Measurements from ENCODE around the gene ZNF672.
"Not testable (repeated sequence)": the region's sequence is repeated elsewhere in the genome, so short reads cannot be mapped to it uniquely, and the experiment has no call there.

The ZNF672 gene

GRCh38 chr1:248882427-248882826, 44.4 kb downstream of the ZNF672 start:
- H3K4me1 ChIP-seq (ENCODE audit: control insufficient read depth, insufficient read depth, low read depth, low read length); H2AFZ ChIP-seq (ENCODE audit: low read depth, low read length); H3K27me3 ChIP-seq (ENCODE audit: control insufficient read depth in 1 of 2, insufficient read depth in 1 of 2, low read length in 2 of 2); H4K8ac ChIP-seq (ENCODE audit: low read length); H3K14ac ChIP-seq (ENCODE audit: low read length in 2 of 2); H2BK12ac ChIP-seq (ENCODE audit: low read length in 2 of 2); H3K36me3 ChIP-seq (ENCODE audit: control insufficient read depth in 1 of 2, insufficient read depth in 2 of 2, low read depth in 1 of 2, low read length in 2 of 2); H2BK15ac ChIP-seq (ENCODE audit: low read depth, poor library complexity, severe bottlenecking); H4K91ac ChIP-seq (ENCODE audit: low read length); H2AK5ac ChIP-seq (ENCODE audit: low read length, severe bottlenecking); DNase-seq; H3K79me1 ChIP-seq (replicated peaks; ENCODE audit: low read length, poor library complexity, severe bottlenecking); H3K18ac ChIP-seq (ENCODE audit: low read depth in 1 of 2, low read length in 2 of 2); H3K4me3 ChIP-seq (ENCODE audit: insufficient read depth in 1 of 2, low read depth in 1 of 2, low read length in 2 of 2); H3K4me2 ChIP-seq (ENCODE audit: low read length, poor library complexity, severe bottlenecking); H2BK120ac ChIP-seq (ENCODE audit: low read depth, low read length); H3K9me3 ChIP-seq (ENCODE audit: control insufficient read depth, low read length); H3K23ac ChIP-seq (ENCODE audit: low read length in 2 of 2); H3K4ac ChIP-seq (ENCODE audit: low read depth in 1 of 2, low read length in 2 of 2); H3K9ac ChIP-seq (ENCODE audit: low read length); H2BK5ac ChIP-seq (ENCODE audit: low read depth, low read length, poor library complexity, severe bottlenecking); H3K27ac ChIP-seq (ENCODE audit: low read length, poor library complexity, severe bottlenecking): not testable (repeated sequence)
- WGBS, result 97% methylated on average over 3 of the region's 7 CpGs

- Histone ChIP-seq H3K4me2 (ENCODE audit: low read length, poor library complexity, severe bottlenecking) (no peak overlapping the region), H3K4me1 (ENCODE audit: control insufficient read depth, insufficient read depth, low read depth, low read length) (no peaks in the 10 kb centered on the region), H2BK120ac (ENCODE audit: low read depth, low read length) (no peak overlapping the region), H3K4ac (ENCODE audit: low read depth in 1 of 2, low read length in 2 of 2) (no peak overlapping the region), H4K91ac (ENCODE audit: low read length) (no peak overlapping the region), H3K27me3 (ENCODE audit: control insufficient read depth in 1 of 2, insufficient read depth in 1 of 2, low read length in 2 of 2) (peaks cover 2 to 4% of the 10 kb centered on the region in 2 experiments), H3K36me3 (ENCODE audit: control insufficient read depth in 1 of 2, insufficient read depth in 2 of 2, low read depth in 1 of 2, low read length in 2 of 2) (no peaks in the 10 kb centered on the region), H3K18ac (ENCODE audit: low read depth in 1 of 2, low read length in 2 of 2) (no peak overlapping the region), H2AK5ac (ENCODE audit: low read length, severe bottlenecking) (no peak overlapping the region), H4K8ac (ENCODE audit: low read length) (no peak overlapping the region), H3K14ac (ENCODE audit: low read length in 2 of 2) (no peak overlapping the region), H3K9me3 (ENCODE audit: control insufficient read depth, low read length) (no peaks in the 10 kb centered on the region), H2BK5ac (ENCODE audit: low read depth, low read length, poor library complexity, severe bottlenecking) (no peak overlapping the region), H3K4me3 (ENCODE audit: insufficient read depth in 1 of 2, low read depth in 1 of 2, low read length in 2 of 2) (no peak overlapping the region), H2BK15ac (ENCODE audit: low read depth, poor library complexity, severe bottlenecking) (no peak overlapping the region), H3K9ac (ENCODE audit: low read length) (no peak overlapping the region), H3K27ac (ENCODE audit: low read length, poor library complexity, severe bottlenecking) (no peak overlapping the region), H2BK12ac (ENCODE audit: low read length in 2 of 2) (no peak overlapping the region), H3K79me1 (replicated peaks; ENCODE audit: low read length, poor library complexity, severe bottlenecking) (no peaks in the 10 kb centered on the region), H3K23ac (ENCODE audit: low read length in 2 of 2) (no peak overlapping the region), H2AFZ (ENCODE audit: low read depth, low read length) (no peak overlapping the region)
- DNase-seq, result no peak
- no CpG with 5 or more reads among the region's 1 CpG for WGBS
Measured at GRCh38 chr1:248884632-248885295, 46.7 kb downstream of the ZNF672 start.

- H3K18ac ChIP-seq (ENCODE audit: low read depth in 1 of 2, low read length in 2 of 2), result no peak overlapping the region
- H2AK5ac ChIP-seq (ENCODE audit: low read length, severe bottlenecking), result no peak overlapping the region
- H4K8ac ChIP-seq (ENCODE audit: low read length), result no peak overlapping the region
- H2BK15ac ChIP-seq (ENCODE audit: low read depth, poor library complexity, severe bottlenecking), result no peak overlapping the region
- H3K4me3 ChIP-seq (ENCODE audit: insufficient read depth in 1 of 2, low read depth in 1 of 2, low read length in 2 of 2), result no peak overlapping the region
- no peaks in the 10 kb centered on the region for H3K9me3 ChIP-seq (ENCODE audit: control insufficient read depth, low read length)
- H3K4me2 ChIP-seq (ENCODE audit: low read length, poor library complexity, severe bottlenecking), result no peak overlapping the region
- H3K9ac ChIP-seq (ENCODE audit: low read length), result no peak overlapping the region
- H3K14ac ChIP-seq (ENCODE audit: low read length in 2 of 2), result no peak overlapping the region
- DNase-seq, result no peak
- H2BK12ac ChIP-seq (ENCODE audit: low read length in 2 of 2), result no peak overlapping the region
- H3K23ac ChIP-seq (ENCODE audit: low read length in 2 of 2), result no peak overlapping the region
- H3K36me3 ChIP-seq (ENCODE audit: control insufficient read depth in 1 of 2, insufficient read depth in 2 of 2, low read depth in 1 of 2, low read length in 2 of 2), result no peaks in the 10 kb centered on the region
- no peak overlapping the region for H3K4ac ChIP-seq (ENCODE audit: low read depth in 1 of 2, low read length in 2 of 2)
- H3K27ac ChIP-seq (ENCODE audit: low read length, poor library complexity, severe bottlenecking), result no peak overlapping the region
- no peak overlapping the region for H2BK120ac ChIP-seq (ENCODE audit: low read depth, low read length)
- no peak overlapping the region for H2BK5ac ChIP-seq (ENCODE audit: low read depth, low read length, poor library complexity, severe bottlenecking)
- no peak overlapping the region for H2AFZ ChIP-seq (ENCODE audit: low read depth, low read length)
- H3K4me1 ChIP-seq (ENCODE audit: control insufficient read depth, insufficient read depth, low read depth, low read length), result peaks cover 2% of the 10 kb centered on the region
- H3K27me3 ChIP-seq (ENCODE audit: control insufficient read depth in 1 of 2, insufficient read depth in 1 of 2, low read length in 2 of 2), result no peaks in the 10 kb centered on the region
- WGBS, result no CpG with 5 or more reads among the region's 1 CpG
- no peak overlapping the region for H4K91ac ChIP-seq (ENCODE audit: low read length)
- H3K79me1 ChIP-seq (replicated peaks; ENCODE audit: low read length, poor library complexity, severe bottlenecking), result no peaks in the 10 kb centered on the region
Measured at GRCh38 chr1:248885646-248886045, 47.6 kb downstream of the ZNF672 start.

GRCh38 chr1:248886237-248886895, 48.3 kb downstream of the ZNF672 start:
- H3K36me3 ChIP-seq (ENCODE audit: control insufficient read depth in 1 of 2, insufficient read depth in 2 of 2, low read depth in 1 of 2, low read length in 2 of 2), result no peaks in the 10 kb centered on the region
- no peak overlapping the region for H3K9ac ChIP-seq (ENCODE audit: low read length)
- no peaks in the 10 kb centered on the region for H3K9me3 ChIP-seq (ENCODE audit: control insufficient read depth, low read length)
- no peak overlapping the region for H2BK120ac ChIP-seq (ENCODE audit: low read depth, low read length)
- no peak overlapping the region for H2AFZ ChIP-seq (ENCODE audit: low read depth, low read length)
- peaks cover 3% of the 10 kb centered on the region for H3K4me1 ChIP-seq (ENCODE audit: control insufficient read depth, insufficient read depth, low read depth, low read length)
- H2BK15ac ChIP-seq (ENCODE audit: low read depth, poor library complexity, severe bottlenecking), result no peak overlapping the region
- no peak overlapping the region for H3K4ac ChIP-seq (ENCODE audit: low read depth in 1 of 2, low read length in 2 of 2)
- no peak overlapping the region for H3K18ac ChIP-seq (ENCODE audit: low read depth in 1 of 2, low read length in 2 of 2)
- H3K79me1 ChIP-seq (replicated peaks; ENCODE audit: low read length, poor library complexity, severe bottlenecking), result no peaks in the 10 kb centered on the region
- WGBS, result 0% methylated on average over 1 of the region's 1 CpG
- no peak overlapping the region for H2AK5ac ChIP-seq (ENCODE audit: low read length, severe bottlenecking)
- no peak overlapping the region for H3K4me3 ChIP-seq (ENCODE audit: insufficient read depth in 1 of 2, low read depth in 1 of 2, low read length in 2 of 2)
- H2BK12ac ChIP-seq (ENCODE audit: low read length in 2 of 2), result no peak overlapping the region
- no peak overlapping the region for H2BK5ac ChIP-seq (ENCODE audit: low read depth, low read length, poor library complexity, severe bottlenecking)
- H3K4me2 ChIP-seq (ENCODE audit: low read length, poor library complexity, severe bottlenecking), result peak overlapping the region; percentile 23
- H3K27me3 ChIP-seq (ENCODE audit: control insufficient read depth in 1 of 2, insufficient read depth in 1 of 2, low read length in 2 of 2), result no peaks in the 10 kb centered on the region
- H4K91ac ChIP-seq (ENCODE audit: low read length), result no peak overlapping the region
- H3K27ac ChIP-seq (ENCODE audit: low read length, poor library complexity, severe bottlenecking), result no peak overlapping the region
- no peak overlapping the region for H4K8ac ChIP-seq (ENCODE audit: low read length)
- no peak for DNase-seq
- no peak overlapping the region for H3K23ac ChIP-seq (ENCODE audit: low read length in 2 of 2)
- H3K14ac ChIP-seq (ENCODE audit: low read length in 2 of 2), result no peak overlapping the region
